SKM-1 (cell line): ENCODE measurements around the gene TRIM26.
"Not testable (repeated sequence)": the region's sequence is repeated elsewhere in the genome, so short reads cannot be mapped to it uniquely, and the experiment has no call there.

Source experiments
- DNase-seq: peaks from one replicate; lab custom pipeline; 2025; ENCODE audit not compliant: unreplicated experiment; lab: John Stamatoyannopoulos, UW

TRIM26 gene

DNA sequence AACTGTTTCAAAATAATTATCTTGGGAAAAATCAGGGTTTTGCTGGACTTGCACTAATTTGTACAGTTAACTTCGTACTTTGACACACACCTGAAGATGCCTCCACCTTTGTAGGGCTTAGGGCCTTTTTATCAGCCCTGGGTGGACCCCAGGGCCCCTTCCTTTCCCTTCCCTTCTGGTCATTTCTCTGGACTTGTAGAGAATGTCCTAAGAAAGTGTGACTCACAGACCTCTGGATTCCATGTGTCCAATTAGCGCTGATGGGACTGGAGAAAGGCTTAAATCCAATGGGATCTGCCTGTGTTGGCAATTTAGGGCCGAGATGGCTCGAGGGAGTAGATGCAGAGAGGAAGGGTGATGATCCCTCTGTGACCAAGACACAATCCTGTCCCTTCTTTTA, 40.5 kb downstream of the TRIM26 start:
- no peak for DNase-seq

DNA sequence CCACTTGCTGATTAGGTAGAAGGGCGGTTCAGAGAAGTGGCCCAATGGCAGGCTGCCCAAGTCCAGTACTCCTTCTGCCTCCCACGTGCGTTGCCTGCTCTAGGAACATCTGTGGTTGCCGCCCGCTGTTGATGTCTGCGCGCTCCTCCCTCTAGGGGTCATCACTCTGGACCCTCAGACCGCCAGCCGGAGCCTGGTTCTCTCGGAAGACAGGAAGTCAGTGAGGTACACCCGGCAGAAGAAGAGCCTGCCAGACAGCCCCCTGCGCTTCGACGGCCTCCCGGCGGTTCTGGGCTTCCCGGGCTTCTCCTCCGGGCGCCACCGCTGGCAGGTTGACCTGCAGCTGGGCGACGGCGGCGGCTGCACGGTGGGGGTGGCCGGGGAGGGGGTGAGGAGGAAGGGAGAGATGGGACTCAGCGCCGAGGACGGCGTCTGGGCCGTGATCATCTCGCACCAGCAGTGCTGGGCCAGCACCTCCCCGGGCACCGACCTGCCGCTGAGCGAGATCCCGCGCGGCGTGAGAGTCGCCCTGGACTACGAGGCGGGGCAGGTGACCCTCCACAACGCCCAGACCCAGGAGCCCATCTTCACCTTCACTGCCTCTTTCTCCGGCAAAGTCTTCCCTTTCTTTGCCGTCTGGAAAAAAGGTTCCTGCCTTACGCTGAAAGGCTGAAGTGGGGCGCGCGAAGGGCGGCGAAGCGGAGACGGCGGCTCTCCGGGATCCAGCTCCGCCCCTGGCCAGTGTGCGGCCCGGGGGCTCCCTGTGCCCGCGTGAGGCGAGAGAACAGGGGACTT, 41.3 kb downstream of the TRIM26 start:
- DNase-seq, result no peak

DNA sequence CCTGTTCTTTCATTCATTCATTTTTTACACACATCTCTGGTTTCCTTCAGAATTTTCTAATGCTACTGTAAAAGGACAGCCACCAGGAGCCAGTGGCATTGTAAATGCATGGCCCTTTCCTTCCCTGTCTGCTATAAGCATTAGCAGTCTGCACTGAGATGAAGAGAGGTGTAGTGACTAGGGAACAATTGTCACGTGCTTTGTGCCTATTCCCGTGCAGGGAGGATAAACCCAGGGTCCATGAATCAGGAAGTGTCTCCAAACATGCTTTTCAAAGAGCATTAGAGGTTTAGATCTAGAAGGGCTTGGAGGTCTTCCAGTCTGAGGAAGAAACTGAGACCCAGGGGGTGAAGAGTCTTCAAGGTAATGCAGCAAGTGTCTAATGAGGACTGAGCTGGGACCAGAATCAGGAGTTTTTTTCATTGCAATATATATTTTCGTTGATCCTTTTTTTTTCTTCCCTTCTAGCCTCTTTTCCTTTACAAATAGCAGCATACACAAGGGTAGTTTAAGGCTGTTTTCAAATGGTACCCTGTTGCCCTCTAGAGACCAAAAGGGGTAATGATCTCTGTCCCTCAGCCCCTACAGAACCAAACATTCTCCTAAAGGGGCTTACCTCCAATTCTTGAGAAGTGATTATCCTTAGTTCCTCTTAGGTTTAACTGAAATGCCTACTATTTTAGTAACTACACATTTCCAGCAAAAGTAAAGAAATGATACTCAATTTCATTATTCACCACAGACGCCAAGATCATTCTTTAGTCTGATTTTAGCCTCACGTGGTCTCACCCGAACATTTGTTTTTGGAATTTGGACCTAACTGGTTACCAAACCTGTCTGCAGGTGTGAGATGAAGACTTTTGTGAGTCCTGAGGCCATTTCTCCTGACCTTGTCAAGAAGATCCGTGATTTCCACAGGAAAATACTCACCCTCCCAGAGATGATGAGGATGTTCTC, 43.3 kb downstream of the TRIM26 start:
- peak; percentile 28 for DNase-seq

DNA sequence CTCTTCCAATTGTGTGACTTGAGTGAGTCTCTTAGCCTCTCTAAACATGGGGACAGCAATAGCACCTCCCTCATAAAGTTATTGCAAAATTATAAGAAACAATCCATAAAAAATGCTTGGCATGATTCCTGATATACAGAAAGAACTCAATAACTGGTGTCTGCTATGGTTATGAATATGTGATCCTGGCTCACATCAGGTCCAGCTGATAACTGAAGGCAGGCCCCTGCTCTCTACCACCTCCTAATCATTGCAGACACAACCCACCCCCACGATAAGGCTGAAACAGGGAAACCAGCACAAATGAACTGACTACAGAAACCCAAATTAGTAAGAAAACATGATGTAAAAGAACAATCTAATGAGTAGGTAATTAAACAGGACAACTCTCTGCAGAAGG, 44.5 kb downstream of the TRIM26 start:
- no peak for DNase-seq

DNA sequence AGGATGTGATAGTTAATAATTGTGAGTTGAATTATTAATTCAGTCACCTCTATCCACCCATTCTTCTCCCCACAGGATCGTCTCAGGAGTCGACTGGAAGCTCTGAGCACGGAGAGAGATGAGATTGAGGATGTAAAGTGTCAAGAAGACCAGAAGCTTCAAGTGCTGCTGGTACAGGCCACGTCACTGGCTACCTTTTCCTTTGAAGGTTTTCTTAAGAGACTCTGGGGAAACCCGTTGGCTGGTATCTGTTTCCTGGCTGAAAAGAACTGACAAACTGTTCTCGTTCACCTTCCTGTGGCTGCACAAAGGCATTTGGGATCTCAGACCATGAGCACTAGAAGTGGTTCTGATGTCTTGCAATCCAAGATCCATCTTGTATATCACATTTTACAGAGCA, 46.1 kb downstream of the TRIM26 start:
- no peak for DNase-seq

DNA sequence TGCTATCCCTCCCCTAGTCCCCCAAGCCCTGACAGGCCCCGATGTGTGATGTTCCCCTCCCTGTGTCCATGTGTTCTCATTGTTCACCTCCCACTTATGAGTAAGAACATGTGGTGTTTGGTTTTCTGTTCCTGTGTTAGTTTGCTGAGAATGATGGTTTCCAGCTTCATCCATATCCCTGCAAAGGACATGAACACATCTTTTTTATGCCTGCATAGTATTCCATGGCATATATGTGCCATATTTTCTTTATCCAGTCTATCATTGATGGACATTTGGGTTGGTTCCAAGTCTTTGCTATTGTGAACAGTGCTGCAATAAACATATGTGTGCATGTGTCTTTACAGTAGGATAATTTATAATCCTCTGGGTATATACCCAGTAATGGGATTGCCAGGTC, 48.0 kb downstream of the TRIM26 start:
- not testable (repeated sequence) for DNase-seq

DNA sequence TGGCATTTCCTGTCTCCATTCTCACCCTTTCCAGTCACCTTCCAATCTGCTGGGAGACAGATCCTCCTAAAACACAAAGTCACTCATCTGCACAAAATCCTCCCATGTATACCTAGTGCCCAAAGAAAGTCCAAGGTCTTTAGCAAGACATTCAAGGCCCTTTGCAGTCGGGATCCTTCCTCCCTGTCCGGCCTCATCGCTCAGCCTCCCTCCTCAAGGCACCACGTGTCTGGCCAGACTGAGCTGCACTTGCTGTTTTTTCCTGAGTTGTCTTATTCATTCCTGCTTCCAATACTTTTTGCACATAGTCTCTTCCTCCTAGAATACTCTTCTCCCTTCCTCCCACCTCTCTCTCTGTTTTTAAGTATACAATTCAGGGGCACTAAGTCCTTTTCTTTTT, 48.5 kb downstream of the TRIM26 start:
- DNase-seq, result no peak

DNA sequence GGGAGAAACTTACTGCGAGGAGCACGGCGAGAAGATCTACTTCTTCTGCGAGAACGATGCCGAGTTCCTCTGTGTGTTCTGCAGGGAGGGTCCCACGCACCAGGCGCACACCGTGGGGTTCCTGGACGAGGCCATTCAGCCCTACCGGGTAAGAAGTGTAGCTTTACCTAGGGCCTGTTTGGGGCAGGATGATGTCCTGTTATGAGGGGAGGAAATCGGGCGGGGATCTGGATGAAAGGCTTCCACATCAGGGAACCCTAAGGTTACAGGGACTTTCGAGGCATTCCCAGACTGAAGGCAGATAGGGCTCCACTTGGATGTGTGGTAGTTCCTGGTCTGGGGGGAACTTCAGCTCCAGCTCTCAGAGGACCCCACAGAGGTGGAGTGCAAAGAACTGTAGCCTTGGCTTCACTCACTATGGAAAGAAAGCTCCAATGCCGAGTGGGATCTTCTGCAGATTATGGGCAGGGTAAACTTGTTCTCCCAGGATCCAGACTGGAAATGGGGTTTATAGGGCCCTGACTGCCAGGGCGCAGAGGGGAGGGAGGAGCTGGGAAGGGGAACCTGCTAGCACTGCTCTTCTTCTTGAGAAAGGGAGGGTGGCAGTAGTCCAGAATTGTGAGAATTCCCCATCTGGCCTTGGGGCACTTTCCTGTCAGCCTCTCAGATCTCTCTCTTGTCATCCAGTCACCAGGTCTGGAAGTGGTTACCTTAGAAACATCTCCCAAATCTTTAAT, 49.1 kb downstream of the TRIM26 start:
- no peak for DNase-seq

DNA sequence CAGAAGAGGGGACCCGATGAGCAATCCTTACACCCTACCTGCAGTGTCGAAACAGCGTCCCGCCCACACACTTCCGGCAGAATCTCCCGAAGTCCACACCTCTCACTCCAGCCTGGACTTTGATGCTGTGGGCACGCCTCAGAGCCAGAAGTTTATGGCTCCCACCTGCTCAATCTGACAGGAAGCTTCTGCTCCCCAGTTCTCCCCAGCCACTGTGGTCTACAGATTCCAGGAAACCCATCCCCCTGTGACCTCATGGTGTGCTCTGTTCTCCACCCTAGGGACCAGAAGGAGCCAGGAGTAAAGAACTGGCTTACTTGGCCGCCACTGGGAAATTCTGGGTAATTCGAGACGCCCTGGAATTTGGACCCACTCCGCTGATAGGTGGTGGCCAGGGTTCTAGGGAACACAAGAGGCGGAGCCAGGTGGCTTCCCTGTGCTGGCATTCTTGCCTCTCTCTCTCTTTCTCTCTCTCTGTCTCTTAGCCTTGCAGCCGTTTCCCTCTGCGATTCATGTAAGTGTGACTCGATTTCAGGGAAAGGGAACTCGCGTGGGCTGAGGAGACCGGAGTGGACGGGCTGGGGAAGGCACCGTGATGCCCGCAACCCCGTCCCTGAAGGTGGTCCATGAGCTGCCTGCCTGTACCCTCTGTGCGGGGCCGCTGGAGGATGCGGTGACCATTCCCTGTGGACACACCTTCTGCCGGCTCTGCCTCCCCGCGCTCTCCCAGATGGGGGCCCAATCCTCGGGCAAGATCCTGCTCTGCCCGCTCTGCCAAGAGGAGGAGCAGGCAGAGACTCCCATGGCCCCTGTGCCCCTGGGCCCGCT, 49.9 kb downstream of the TRIM26 start, which contains the start of gene TRIM15:
Gene TRIM15, plus strand, starts transcription at position 457 of the 828 bp plus-strand sequence. Its CDS starts 139 bp downstream, at position 596.
- DNase-seq, result no peak

DNA sequence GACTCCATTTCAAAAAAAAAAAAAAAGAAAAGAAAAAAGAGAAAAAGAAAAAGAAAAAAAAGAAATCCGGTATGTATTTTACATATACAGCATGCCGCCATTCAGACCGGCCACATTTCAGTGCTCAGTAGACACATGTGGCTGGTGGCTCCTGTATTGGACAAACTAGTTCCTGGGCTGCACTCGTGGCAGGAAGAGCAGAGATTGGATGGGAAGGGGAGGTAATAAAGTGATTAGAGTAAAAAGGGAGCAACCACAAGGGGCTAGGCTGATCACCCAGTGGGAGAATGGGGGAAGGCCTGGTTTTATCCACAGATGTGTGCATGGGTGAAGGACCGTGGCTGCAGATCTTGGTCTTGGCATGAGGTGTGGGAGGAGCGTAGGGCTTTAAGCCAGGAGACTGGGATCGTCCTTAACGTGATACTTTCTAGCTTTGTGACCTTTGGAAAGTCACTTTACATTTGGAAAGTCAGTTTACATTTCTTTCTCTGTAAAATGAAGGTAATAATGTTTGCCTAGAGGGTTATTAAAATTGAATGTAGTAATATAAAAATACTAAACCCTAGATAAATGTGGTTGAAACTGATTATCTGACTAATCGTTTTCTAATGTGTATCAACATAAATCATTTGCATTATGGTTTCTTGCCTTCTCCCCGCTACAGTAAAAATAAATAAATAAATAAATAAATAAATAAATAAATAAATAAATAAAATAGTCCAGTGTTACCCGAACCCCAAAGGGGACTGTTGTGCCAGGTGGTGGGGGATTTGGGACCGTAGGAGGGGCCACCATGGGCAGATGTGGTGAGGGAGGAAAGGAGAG, 50.7 kb downstream of the TRIM26 start:
- DNase-seq, result no peak

DNA sequence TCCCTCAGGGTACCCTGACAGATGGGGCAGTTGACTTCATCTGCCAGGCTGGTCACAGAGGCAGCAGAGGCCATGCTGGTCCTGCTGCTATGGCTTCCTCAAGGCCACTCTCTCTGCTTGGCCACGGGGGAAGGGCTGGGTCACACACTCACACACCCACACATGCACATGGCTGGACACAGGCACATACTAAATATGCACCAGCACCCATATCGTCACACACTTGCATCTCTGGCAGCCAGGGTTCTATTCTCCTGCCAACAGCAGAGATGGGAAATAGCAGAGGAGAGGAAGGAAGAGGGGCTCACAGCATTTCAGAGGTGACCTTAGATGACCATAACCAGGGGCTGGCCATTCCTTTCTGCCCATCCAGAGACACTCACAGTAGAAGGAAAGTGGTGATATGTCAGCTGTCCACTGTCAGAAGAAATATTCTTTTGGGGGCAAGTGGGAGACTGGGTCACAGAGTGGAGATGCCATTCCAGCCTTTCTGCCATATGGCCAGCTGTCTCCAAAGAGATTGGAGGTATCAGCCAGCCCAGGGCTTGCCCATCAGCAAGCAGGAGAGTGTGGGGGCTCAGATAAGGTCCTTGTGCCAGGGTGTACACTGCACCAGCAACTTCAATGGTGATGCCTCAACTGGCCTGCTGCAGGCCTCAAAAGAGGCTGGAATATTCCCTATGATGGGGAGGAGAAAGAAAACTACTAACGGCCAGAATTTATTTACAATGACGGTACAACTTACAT, 52.2 kb downstream of the TRIM26 start, which contains the start of gene TRIM10:
Gene TRIM10, minus strand, starts transcription at position 427 of the 747 bp plus-strand sequence. Its CDS starts 353 bp downstream, at position 74.
- no peak for DNase-seq

DNA sequence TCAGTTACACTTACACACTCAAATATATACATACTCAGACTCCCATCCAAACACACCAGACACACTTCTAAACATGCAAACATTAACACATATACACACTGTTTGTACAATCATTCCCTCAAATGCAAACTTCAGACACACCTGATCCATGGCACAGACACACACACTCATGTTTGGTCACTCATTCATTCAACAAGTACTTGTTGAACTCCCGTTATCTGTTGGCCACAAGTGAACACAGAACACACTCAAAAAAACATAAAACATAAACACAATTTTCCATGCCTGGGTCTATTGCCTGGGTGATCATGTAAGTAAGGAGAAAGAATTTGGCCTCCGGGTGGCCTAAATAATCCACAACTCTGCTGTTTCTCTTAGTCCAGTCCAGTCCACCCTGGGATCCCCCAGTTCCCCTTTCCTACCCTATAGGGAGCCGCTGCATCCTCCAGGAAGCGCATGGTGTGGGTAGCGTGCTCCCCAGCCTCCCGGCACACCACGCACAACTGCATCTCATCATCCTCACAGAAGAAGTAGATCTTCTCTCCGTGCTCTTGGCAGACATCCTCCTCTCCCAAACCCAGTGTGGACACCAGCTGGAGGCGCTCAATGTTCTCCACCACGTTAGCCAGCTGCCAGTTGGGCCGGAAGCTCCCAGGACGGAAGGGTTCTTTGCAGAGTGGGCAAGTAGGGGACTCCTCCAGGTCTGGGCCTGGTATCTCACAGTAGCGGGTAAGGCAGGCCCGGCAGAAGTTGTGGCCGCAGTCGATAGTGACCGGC, 53.0 kb downstream of the TRIM26 start:
- no peak for DNase-seq

DNA sequence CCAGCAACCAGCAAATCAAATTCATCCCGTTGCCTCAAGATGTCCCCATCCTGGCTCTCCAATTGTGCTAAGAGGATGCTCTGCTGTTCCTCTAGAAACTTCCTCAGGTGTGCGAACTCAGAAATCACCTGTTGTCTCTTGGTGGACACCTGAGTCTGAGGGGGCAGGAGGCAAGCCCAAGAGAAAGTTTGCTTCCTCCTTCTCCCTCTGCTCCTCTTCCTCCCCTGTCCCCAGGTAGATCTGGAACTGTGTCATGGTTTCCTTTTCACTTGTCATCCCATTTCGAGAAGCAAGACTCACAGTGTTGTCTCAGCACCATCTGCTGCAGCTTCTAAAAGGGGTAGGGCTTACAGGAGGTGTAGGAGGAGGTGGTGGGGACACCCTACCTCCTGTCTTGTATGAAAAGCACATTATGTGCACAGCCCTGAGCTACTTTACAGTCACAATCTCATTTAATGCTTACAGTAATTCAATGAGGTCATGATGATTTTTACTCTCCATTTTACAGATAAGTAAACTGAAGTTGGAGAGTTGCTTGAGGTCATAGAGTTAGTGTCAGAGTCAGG, 54.6 kb downstream of the TRIM26 start:
- no peak for DNase-seq

DNA sequence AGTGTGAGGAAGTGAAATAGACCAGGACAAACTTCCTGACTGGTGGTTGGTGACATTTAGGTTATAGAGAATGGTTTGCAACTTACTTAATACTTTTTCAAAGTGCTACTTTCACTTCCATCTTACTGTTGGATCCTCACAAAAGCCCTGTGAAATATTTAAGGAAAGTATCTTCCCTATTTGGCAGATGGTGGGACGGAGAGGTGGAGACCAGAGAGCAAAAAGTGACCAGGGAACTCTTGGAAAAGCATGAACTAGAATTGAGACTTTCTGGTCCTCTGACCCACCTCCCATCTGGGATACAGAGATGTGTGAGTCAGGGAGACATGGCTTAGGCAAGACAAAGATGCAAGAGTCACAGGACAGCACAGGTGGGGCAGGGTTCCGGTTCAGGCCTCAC, 55.2 kb downstream of the TRIM26 start:
- no peak for DNase-seq

DNA sequence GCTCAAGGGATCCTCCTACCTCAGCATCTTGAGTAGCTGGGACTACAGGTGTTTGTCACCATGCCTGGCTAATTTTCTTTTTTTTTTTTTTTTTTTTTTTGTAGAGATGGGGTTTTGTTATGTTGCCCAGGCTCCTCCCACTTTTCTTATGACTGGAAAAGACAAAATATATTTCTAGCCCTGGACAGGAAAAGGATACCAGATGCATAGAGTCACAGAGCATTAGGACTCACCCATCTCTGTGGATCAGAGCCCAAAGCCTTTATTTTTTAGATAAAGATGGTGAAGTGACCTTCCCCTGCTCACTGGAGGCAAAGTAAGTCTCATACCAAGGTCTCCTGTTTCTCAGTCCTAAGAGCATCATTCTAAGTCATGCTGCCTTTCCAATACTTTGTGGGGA, 55.6 kb downstream of the TRIM26 start:
- DNase-seq, result no peak

DNA sequence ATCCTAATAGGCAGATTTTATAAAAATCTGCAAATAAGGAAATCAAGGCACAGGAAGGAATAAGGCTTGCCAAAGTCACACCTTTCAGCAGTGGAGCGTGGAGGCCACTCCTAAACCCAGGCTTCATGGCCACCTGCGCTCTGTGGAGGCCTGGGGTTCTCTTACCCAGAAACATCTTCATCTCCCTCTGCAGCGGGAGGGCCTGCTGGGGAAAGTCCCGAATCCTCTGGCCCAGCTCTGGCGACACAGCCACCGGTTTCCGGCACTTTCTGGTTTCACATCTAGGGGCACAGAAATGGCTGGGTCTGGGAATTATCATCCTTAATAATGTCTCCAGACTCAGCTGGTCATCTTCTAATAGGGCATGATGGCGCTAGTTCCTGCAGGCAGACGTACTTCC, 56.4 kb downstream of the TRIM26 start:
- DNase-seq, result no peak

DNA sequence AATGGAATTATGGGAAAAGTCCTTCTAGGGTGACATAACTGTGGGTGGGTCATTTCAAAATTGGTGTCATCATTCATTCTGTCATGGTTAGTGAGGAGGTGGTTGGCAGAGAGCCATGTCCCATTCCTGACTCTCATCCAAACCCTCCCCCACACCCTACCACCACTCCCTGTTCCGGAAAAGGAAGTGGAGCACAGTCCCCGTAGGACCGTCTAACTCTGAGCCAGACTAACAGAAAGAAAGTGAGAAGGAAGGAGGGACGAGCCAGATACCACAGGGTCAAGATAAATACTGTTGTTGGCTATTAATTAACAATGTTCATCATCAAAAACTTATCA, 57.0 kb downstream of the TRIM26 start:
- DNase-seq, result no peak
